ENCODE measurements around the gene ABR. TPM values are rescaled to one million over a fixed set of nuclear protein-coding genes. Genes with fewer than 3 reads are reported as not detected.

ABR gene
- total RNA-seq, 2 donors from 2014 or later = 243 to 326 TPM

GRCh38 chr17:1082579-1082978 is 97.2 kb downstream of the ABR start:
- H3K4me1 ChIP-seq = peaks cover 2% of the 10 kb centered on the region
- no peaks in the 10 kb centered on the region for H3K9me3 ChIP-seq
- no peak overlapping the region for H3K27ac ChIP-seq
- no peak for DNase-seq
- H3K4me3 ChIP-seq = no peak overlapping the region
- intact Hi-C loops (cut with DNase I) = no loop called here
- no peaks in the 10 kb centered on the region for H3K36me3 ChIP-seq
- TF ChIP-seq CTCF (IDR thresholded peaks at IDR 0.05) = no peak
- H3K27me3 ChIP-seq = no peaks in the 10 kb centered on the region
- no peak overlapping the region for H3K9ac ChIP-seq (ENCODE audit: low read depth in 2 of 2, low read length in 2 of 2)

- no peak for TF ChIP-seq CTCF (IDR thresholded peaks at IDR 0.05)
- H3K27me3 ChIP-seq = no peaks in the 10 kb centered on the region
- no peak overlapping the region for H3K27ac ChIP-seq
- peaks cover 17% of the 10 kb centered on the region for H3K4me1 ChIP-seq
- no peak overlapping the region for H3K4me3 ChIP-seq
- no peak for DNase-seq
- intact Hi-C loops (cut with DNase I) = no loop called here
- H3K9me3 ChIP-seq = no peaks in the 10 kb centered on the region
- no peak overlapping the region for H3K9ac ChIP-seq (ENCODE audit: low read depth in 2 of 2, low read length in 2 of 2)
- no peaks in the 10 kb centered on the region for H3K36me3 ChIP-seq
Measured at GRCh38 chr17:1078831-1079561, 100.8 kb downstream of the ABR start.

GRCh38 chr17:1077986-1078711 is 101.6 kb downstream of the ABR start:
- TF ChIP-seq CTCF (IDR thresholded peaks at IDR 0.05) = no peak
- Histone ChIP-seq H3K27ac (no peak overlapping the region), H3K4me3 (no peak overlapping the region), H3K36me3 (peaks cover 3% of the 10 kb centered on the region), H3K27me3 (no peaks in the 10 kb centered on the region), H3K9ac (ENCODE audit: low read depth in 2 of 2, low read length in 2 of 2) (no peak overlapping the region), H3K9me3 (no peaks in the 10 kb centered on the region), H3K4me1 (peaks cover 17% of the 10 kb centered on the region)
- no peak for DNase-seq
- intact Hi-C loops (cut with DNase I) = no loop called here

- peaks cover 17% of the 10 kb centered on the region for H3K4me1 ChIP-seq
- TF ChIP-seq CTCF (IDR thresholded peaks at IDR 0.05) = no peak
Measured at GRCh38 chr17:1077581-1077985, 102.2 kb downstream of the ABR start.

GRCh38 chr17:1076982-1077302 is 102.8 kb downstream of the ABR start:
- Histone ChIP-seq H3K4me1 (peaks cover 17% of the 10 kb centered on the region), H3K36me3 (peaks cover 3% of the 10 kb centered on the region), H3K27ac (no peak overlapping the region), H3K9ac (ENCODE audit: low read depth in 2 of 2, low read length in 2 of 2) (no peak overlapping the region), H3K4me3 (no peak overlapping the region), H3K27me3 (no peaks in the 10 kb centered on the region), H3K9me3 (no peaks in the 10 kb centered on the region)
- no peak for DNase-seq
- no peak for TF ChIP-seq CTCF (IDR thresholded peaks at IDR 0.05)
- intact Hi-C loops (cut with DNase I) = no loop called here

More at GRCh38 chr17:1077581-1077985, 102.2 kb downstream of the ABR start:
- Histone ChIP-seq H3K4me3 (no peak overlapping the region), H3K27ac (no peak overlapping the region), H3K27me3 (no peaks in the 10 kb centered on the region), H3K9ac (ENCODE audit: low read depth in 2 of 2, low read length in 2 of 2) (no peak overlapping the region), H3K9me3 (no peaks in the 10 kb centered on the region), H3K36me3 (peaks cover 3% of the 10 kb centered on the region)
- DNase-seq = no peak
- intact Hi-C loops (cut with DNase I) = no loop called here

Measured in colonic mucosa (tissue), 4 donors.